CD14-positive monocyte (primary cell): ENCODE measurements around the gene CNNM4. TPM values are rescaled to one million over a fixed set of nuclear protein-coding genes. Genes with fewer than 3 reads are reported as not detected.

Experiments
- DNase-seq, 3 donors: peaks; one replicate each; pipeline ENCODE4 v3.0.0-alpha.2; 2011 to 2022
- H2AFZ ChIP-seq: 2 replicates; pipeline ENCODE4 v1.6.0; 2012; ENCODE audit warnings: mild to moderate bottlenecking, low read depth, low read length, inconsistent platforms; ENCODE audit not compliant: insufficient read depth, poor library complexity, severe bottlenecking
- H3K27ac ChIP-seq, 2 donors: 1 replicate in 1 of 2; 2 replicates in 1 of 2; pipeline ENCODE4 v1.5.1; 2012 to 2013; ENCODE audit warnings: low read length in 2 of 2, control low read depth in 1 of 2, inconsistent platforms in 1 of 2, low read depth in 1 of 2, mild to moderate bottlenecking in 1 of 2
- H3K27me3 ChIP-seq, 2 donors: one replicate each; pipeline versions ENCODE4 v1.6.0 to v1.6.1; 2011 to 2013; ENCODE audit warnings: low read length in 2 of 2; ENCODE audit not compliant: control insufficient read depth in 2 of 2, insufficient read depth in 2 of 2
- H3K36me3 ChIP-seq, 2 donors: replicated peaks in 1 of 2; 1 replicate in 1 of 2; 2 replicates in 1 of 2; pipeline versions ENCODE4 v1.5.1 to v1.6.1; 2012 to 2013; ENCODE audit warnings: low read length in 2 of 2, control low read depth in 1 of 2, inconsistent platforms in 1 of 2, mild to moderate bottlenecking in 1 of 2; ENCODE audit not compliant: insufficient read depth in 2 of 2, control insufficient read depth in 1 of 2
- H3K4me1 ChIP-seq, 2 donors: 1 replicate in 1 of 2; 2 replicates in 1 of 2; pipeline versions ENCODE4 v1.5.1 to v1.6.1; 2012 to 2013; ENCODE audit warnings: low read length in 2 of 2, control low read depth in 1 of 2, inconsistent platforms in 1 of 2, mild to moderate bottlenecking in 1 of 2, moderate library complexity in 1 of 2; ENCODE audit not compliant: insufficient read depth in 2 of 2, control insufficient read depth in 1 of 2
- H3K4me2 ChIP-seq: replicated peaks from 2 replicates; pipeline ENCODE3; 2012; ENCODE audit warnings: low read length, moderate library complexity, mild to moderate bottlenecking; ENCODE audit not compliant: poor library complexity, severe bottlenecking; ENCODE audit errors: extremely low read depth
- H3K4me3 ChIP-seq, 3 experiments: fragments of 200-600 bp in 1 of 3; sonication (generic) in 1 of 3; replicated peaks in 1 of 3; 1 replicate in 2 of 3; 2 replicates in 1 of 3; pipeline ENCODE4 v1.5.1; 2011 to 2013; ENCODE audit warnings: low read length in 3 of 3, mild to moderate bottlenecking in 3 of 3, control low read depth in 2 of 3, low read depth in 2 of 3, inconsistent platforms in 1 of 3, moderate library complexity in 1 of 3
- H3K79me2 ChIP-seq: 2 replicates; pipeline ENCODE4 v1.6.0; 2012; ENCODE audit warnings: mild to moderate bottlenecking, control low read depth, inconsistent platforms, low read length, moderate library complexity; ENCODE audit not compliant: insufficient read depth
- H3K9ac ChIP-seq: 2 replicates; pipeline ENCODE4 v1.6.0; 2017; ENCODE audit warnings: low read length, mild to moderate bottlenecking; ENCODE audit not compliant: insufficient read depth, poor library complexity, severe bottlenecking
- H3K9me3 ChIP-seq, 2 donors: replicated peaks in 1 of 2; 1 replicate in 1 of 2; 2 replicates in 1 of 2; pipeline versions ENCODE4 v1.5.1 to v1.6.1; 2012 to 2013; ENCODE audit warnings: low read length in 2 of 2, control low read depth in 1 of 2; ENCODE audit not compliant: control insufficient read depth in 1 of 2, insufficient read depth in 1 of 2
- H4K20me1 ChIP-seq: 2 replicates; pipeline ENCODE4 v1.6.0; 2012; ENCODE audit warnings: mild to moderate bottlenecking, low read length, control low read depth, moderate library complexity; ENCODE audit not compliant: insufficient read depth
- H3K27ac Mint-ChIP-seq, 7 donors: one replicate each; pipeline ENCODE4 v1.8.0; 2020; ENCODE audit warnings: mild to moderate bottlenecking in 7 of 7, mixed read lengths in 7 of 7, moderate library complexity in 6 of 7, inconsistent platforms in 2 of 7
- H3K27me3 Mint-ChIP-seq, 3 donors: one replicate each; pipeline ENCODE4 v1.8.0; 2021 to 2022; ENCODE audit warnings: low read depth in 3 of 3, mild to moderate bottlenecking in 3 of 3, mixed read lengths in 3 of 3, moderate library complexity in 3 of 3, inconsistent platforms in 1 of 3
- H3K36me3 Mint-ChIP-seq, 2 donors: one replicate each; pipeline ENCODE4 v1.8.0; 2020; ENCODE audit warnings: mixed read lengths in 2 of 2, inconsistent platforms in 1 of 2, mild to moderate bottlenecking in 1 of 2
- H3K4me1 Mint-ChIP-seq: one replicate; pipeline ENCODE4 v1.8.0; 2020; ENCODE audit warnings: mild to moderate bottlenecking, mixed read lengths
- H3K4me3 Mint-ChIP-seq, 2 donors: one replicate each; pipeline ENCODE4 v1.8.0; 2020; ENCODE audit warnings: mild to moderate bottlenecking in 2 of 2, mixed read lengths in 2 of 2, moderate library complexity in 1 of 2
- H3K9me3 Mint-ChIP-seq, 7 donors: one replicate each; pipeline ENCODE4 v1.8.0; 2020 to 2022; ENCODE audit warnings: mixed read lengths in 7 of 7, mild to moderate bottlenecking in 6 of 7, moderate library complexity in 6 of 7, inconsistent platforms in 2 of 7
- WGBS: methylation state at CpG from one replicate; pipeline ENCODE4 v1.1.5; 2013; ENCODE audit warnings: missing lambda C conversion rate; ENCODE audit not compliant: insufficient coverage; 5-methylcytosine and 5-hydroxymethylcytosine counted together
- intact Hi-C, 2 donors: fragments of 100-400 bp; cut with micrococcal nuclease; formaldehyde crosslinking; loops; one replicate each; pipeline versions ENCODE4 v1.15.0 to v1.15.1; 2023
- polyA plus RNA-seq, 3 donors: library from polyadenylated mRNA; depleted of rRNA in 1 of 3; unstranded in 2 of 3; stranded (reverse) in 1 of 3; fragments of 300-500 nt in 2 of 3; fragments of >200 nt in 1 of 3; fragmentation: Illumina TruSeq in 2 of 3; gene quantifications; 1 replicate in 2 of 3; 2 replicates in 1 of 3; pipeline ENCODE4 v1.2.3, GENCODE V29; 2012 to 2021
- TF ChIP-seq, protein P1 (sequence below): fragments of 200-600 bp; IDR thresholded peaks from one replicate; pipeline ENCODE4 v1.8.0; 2022; ENCODE audit warnings: antibody characterized with exemption, mild to moderate bottlenecking

CNNM4 gene
- polyA plus RNA-seq, 3 donors, result 2.3 to 8.3 (median 2.6) TPM

DNA sequence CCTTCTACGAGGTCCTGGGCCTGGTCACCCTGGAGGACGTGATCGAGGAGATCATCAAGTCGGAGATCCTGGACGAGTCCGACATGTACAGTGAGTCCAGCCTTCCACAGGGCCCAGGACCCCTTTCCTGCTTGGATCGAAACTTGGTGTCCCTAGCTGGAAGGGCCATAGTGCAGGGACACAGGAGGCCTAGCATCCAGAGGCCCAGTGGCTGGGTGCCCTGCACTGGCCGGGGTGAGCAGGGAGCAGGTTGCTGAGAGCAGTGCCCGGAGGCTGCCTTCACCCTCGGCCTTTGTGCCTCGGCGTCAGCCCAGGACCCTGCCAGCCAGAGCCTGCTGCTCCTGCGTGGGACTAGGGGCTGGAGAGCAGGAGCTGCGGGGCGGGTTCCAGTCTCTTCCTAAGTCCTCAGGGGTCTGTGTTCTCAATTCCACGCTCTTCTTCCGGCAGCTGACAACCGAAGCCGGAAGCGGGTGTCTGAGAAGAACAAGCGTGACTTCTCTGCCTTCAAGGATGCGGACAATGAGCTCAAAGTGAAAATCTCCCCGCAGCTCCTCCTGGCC is 36.4 kb downstream of the CNNM4 start:
- Histone ChIP-seq H4K20me1 (no peaks in the 10 kb centered on the region), H3K27me3 (no peaks in the 10 kb centered on the region), H3K4me1 (peaks cover 4 to 5% of the 10 kb centered on the region in 2 donors), H3K79me2 (no peaks in the 10 kb centered on the region), H3K27ac (no peak overlapping the region), H3K4me3 (no peak overlapping the region), H3K36me3 (peaks cover 12 to 39% of the 10 kb centered on the region in 2 donors), H3K9me3 (no peaks in the 10 kb centered on the region), H2AFZ (no peak overlapping the region), H3K9ac (no peak overlapping the region), H3K4me2 (no peak overlapping the region)
- no peak overlapping the region for H3K27ac Mint-ChIP-seq
- H3K4me3 Mint-ChIP-seq, result no peak overlapping the region
- H3K27me3 Mint-ChIP-seq, result no peaks in the 10 kb centered on the region
- TF ChIP-seq, protein P1, sequence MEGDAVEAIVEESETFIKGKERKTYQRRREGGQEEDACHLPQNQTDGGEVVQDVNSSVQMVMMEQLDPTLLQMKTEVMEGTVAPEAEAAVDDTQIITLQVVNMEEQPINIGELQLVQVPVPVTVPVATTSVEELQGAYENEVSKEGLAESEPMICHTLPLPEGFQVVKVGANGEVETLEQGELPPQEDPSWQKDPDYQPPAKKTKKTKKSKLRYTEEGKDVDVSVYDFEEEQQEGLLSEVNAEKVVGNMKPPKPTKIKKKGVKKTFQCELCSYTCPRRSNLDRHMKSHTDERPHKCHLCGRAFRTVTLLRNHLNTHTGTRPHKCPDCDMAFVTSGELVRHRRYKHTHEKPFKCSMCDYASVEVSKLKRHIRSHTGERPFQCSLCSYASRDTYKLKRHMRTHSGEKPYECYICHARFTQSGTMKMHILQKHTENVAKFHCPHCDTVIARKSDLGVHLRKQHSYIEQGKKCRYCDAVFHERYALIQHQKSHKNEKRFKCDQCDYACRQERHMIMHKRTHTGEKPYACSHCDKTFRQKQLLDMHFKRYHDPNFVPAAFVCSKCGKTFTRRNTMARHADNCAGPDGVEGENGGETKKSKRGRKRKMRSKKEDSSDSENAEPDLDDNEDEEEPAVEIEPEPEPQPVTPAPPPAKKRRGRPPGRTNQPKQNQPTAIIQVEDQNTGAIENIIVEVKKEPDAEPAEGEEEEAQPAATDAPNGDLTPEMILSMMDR, result no peak
- no peaks in the 10 kb centered on the region for H3K4me1 Mint-ChIP-seq
- H3K36me3 Mint-ChIP-seq, result peaks cover 24% of the 10 kb centered on the region in 2 donors
- 98% methylated on average over 23 of the region's 23 CpGs for WGBS
- no peaks in the 10 kb centered on the region for H3K9me3 Mint-ChIP-seq
- no peak for DNase-seq
- intact Hi-C loops, result no loop called here

DNA sequence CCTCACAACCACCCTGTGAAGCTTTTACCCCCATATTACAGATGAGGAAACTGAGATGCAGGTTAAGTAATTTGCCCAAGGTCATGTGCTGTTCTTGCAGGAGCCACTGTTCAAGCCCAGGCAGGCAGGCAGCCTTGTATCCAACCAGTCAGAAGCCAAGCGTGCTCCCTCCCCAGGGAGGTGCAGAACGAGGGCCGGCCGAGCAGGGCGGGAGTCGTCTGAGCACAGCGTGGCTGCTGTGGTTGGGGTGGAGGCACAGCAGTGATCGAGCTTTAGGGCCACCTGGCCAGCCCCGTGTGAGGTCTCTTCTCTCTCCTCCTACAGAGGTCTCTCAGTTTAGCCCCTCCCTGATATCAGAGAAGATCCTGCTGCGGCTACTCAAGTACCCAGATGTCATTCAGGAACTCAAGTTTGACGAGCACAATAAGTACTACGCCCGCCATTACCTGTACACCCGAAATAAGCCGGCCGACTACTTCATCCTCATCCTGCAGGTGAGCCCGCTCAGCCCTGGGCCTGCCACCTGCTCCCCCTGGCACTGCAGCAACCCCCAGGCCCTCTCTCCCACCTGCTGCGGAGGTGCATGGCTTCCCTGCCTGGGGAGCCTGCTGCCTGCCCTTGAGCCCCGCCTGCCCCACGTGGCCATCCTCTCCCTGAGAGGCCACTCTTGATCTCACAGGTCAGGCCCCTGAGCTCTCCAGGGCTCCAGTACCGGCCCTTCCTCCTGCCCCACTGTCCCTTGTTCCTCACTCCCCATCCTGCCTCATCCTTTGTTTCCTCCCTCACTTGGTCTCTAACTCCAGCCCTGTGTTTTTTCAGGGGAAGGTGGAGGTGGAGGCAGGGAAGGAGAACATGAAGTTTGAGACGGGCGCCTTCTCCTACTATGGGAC is 38.3 kb downstream of the CNNM4 start:
- Mint-ChIP-seq H3K4me1 (no peaks in the 10 kb centered on the region), H3K36me3 (peaks cover 24 to 33% of the 10 kb centered on the region in 2 donors), H3K9me3 (no peaks in the 10 kb centered on the region), H3K27me3 (no peaks in the 10 kb centered on the region), H3K4me3 (no peak overlapping the region), H3K27ac (no peak overlapping the region)
- H3K9me3 ChIP-seq, result no peaks in the 10 kb centered on the region
- no peaks in the 10 kb centered on the region for H3K79me2 ChIP-seq
- H3K4me2 ChIP-seq, result no peak overlapping the region
- no peaks in the 10 kb centered on the region for H3K27me3 ChIP-seq
- H3K27ac ChIP-seq, result no peak overlapping the region
- DNase-seq, result no peak
- TF ChIP-seq, protein P1, result no peak
- H3K36me3 ChIP-seq, result peaks cover 12 to 43% of the 10 kb centered on the region in 2 donors
- H4K20me1 ChIP-seq, result no peaks in the 10 kb centered on the region
- no peak overlapping the region for H3K4me3 ChIP-seq
- no peak overlapping the region for H3K9ac ChIP-seq
- H3K4me1 ChIP-seq, result peaks cover 4 to 5% of the 10 kb centered on the region in 2 donors
- WGBS, result 92% methylated on average over 13 of the region's 23 CpGs
- intact Hi-C loops, result no loop called here
- no peak overlapping the region for H2AFZ ChIP-seq
